Measurements from ENCODE around the gene LRP5. TPM values are rescaled to one million over a fixed set of nuclear protein-coding genes. Genes with fewer than 3 reads are reported as not detected.
A peak's percentile ranks its signal among the peaks of the same experiment; 100 is the strongest.

Gene LRP5
- total RNA-seq, 4 donors from 2014 or later: 32.6 to 68.9 (median 42.5) TPM

DNA sequence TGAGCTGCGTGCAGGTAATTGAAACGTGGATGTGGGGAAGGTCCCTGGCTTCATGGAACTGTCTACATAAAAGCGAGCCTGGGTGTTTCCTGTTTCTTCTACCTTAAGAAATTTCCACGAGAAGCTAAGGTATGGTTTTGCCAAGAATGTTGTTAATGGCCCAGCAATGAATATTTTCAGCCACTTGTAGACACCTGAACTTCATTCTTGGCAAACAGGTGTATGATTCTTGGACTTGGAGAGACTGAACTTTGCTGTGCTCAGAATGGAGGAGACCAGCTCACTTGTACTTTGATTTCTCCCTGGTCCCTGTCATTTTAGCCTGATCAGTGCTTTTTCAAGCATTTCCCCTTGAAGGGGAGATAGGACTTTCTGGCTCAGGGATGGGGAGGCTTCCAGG lies 20.8 kb downstream of the LRP5 start:
- Histone ChIP-seq H3K4me1 (peaks cover 0 to 93% (median 59%) of the 10 kb centered on the region in 3 donors), H3K27me3 (no peaks in the 10 kb centered on the region)
- WGBS, 2 donors (ENCODE audit: low coverage in 1 of 2): 52 to 82% methylated on average over 4 of the region's 4 CpGs

DNA sequence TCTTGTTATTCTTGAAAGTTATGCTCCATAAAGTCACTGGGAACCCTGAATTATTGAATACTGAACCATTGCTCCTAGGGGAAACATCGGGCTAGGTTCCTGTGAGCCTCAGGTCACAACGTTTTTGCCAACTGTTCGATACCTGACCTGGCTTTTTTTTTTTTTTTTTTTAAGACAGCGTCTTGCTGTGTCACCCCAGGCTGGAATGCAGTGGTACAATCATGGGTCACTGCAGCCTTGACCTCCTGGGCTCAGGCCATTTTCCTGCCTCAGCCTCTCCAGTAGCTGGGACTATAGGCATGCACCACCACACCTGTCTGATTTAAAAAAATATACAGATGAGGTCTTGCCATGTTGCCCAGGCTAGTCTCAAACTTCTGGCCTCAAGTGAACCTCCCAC lies 22.5 kb downstream of the LRP5 start:
- Histone ChIP-seq H3K27me3 (no peaks in the 10 kb centered on the region), H3K27ac (peak overlapping the region in 2 of 4 donors; percentile 73 to 86), H3K4me1 (peaks cover 0 to 93% (median 48%) of the 10 kb centered on the region in 3 donors), H3K36me3 (no peaks in the 10 kb centered on the region), H3K9me3 (no peaks in the 10 kb centered on the region), H3K4me3 (no peak overlapping the region)
- ATAC-seq: no peak
- 78% methylated on average over 4 of the region's 4 CpGs; no CpG with 5 or more reads in 1 of the 2 donors for WGBS, 2 donors (ENCODE audit: low coverage in 1 of 2)
- TF ChIP-seq, protein P1, sequence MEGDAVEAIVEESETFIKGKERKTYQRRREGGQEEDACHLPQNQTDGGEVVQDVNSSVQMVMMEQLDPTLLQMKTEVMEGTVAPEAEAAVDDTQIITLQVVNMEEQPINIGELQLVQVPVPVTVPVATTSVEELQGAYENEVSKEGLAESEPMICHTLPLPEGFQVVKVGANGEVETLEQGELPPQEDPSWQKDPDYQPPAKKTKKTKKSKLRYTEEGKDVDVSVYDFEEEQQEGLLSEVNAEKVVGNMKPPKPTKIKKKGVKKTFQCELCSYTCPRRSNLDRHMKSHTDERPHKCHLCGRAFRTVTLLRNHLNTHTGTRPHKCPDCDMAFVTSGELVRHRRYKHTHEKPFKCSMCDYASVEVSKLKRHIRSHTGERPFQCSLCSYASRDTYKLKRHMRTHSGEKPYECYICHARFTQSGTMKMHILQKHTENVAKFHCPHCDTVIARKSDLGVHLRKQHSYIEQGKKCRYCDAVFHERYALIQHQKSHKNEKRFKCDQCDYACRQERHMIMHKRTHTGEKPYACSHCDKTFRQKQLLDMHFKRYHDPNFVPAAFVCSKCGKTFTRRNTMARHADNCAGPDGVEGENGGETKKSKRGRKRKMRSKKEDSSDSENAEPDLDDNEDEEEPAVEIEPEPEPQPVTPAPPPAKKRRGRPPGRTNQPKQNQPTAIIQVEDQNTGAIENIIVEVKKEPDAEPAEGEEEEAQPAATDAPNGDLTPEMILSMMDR (IDR thresholded peaks at IDR 0.05): no peak
- TF ChIP-seq EP300 (IDR thresholded peaks at IDR 0.05) (no peak), POLR2A (IDR thresholded peaks at IDR 0.05) (no peak), POLR2AphosphoS5 (IDR thresholded peaks at IDR 0.05) (no peak)

More for the DNA sequence above, 20.8 kb downstream of the LRP5 start:
- H3K27ac ChIP-seq: peak overlapping the region in 1 of 4 donors; percentile 19
- no peak for ATAC-seq
- H3K36me3 ChIP-seq: no peaks in the 10 kb centered on the region
- no peaks in the 10 kb centered on the region for H3K9me3 ChIP-seq
- TF ChIP-seq POLR2AphosphoS5 (IDR thresholded peaks at IDR 0.05) (no peak), POLR2A (IDR thresholded peaks at IDR 0.05) (no peak), EP300 (IDR thresholded peaks at IDR 0.05) (no peak)
- TF ChIP-seq, protein P1 (IDR thresholded peaks at IDR 0.05): no peak
- no peak overlapping the region for H3K4me3 ChIP-seq

- Histone ChIP-seq H3K36me3 (no peaks in the 10 kb centered on the region), H3K27me3 (no peaks in the 10 kb centered on the region), H3K4me3 (no peak overlapping the region), H3K4me1 (peaks cover 0 to 93% (median 41%) of the 10 kb centered on the region in 3 donors), H3K27ac (peak overlapping the region; percentile 32 to 86 (median 73)), H3K9me3 (no peaks in the 10 kb centered on the region)
- TF ChIP-seq POLR2A (IDR thresholded peaks at IDR 0.05) (no peak), POLR2AphosphoS5 (IDR thresholded peaks at IDR 0.05) (peak; percentile 83)
- TF ChIP-seq, protein P1 (IDR thresholded peaks at IDR 0.05): no peak
- ATAC-seq: no peak
- 26 to 34% methylated on average over 5 to 8 of the region's 8 CpGs for WGBS, 2 donors (ENCODE audit: low coverage in 1 of 2)
Measured at GRCh38 chr11:68335683-68336082, 23.3 kb downstream of the LRP5 start.

GRCh38 chr11:68336716-68337115 lies 24.3 kb downstream of the LRP5 start:
- Histone ChIP-seq H3K4me3 (no peak overlapping the region), H3K27me3 (no peaks in the 10 kb centered on the region), H3K4me1 (peaks cover 0 to 93% (median 36%) of the 10 kb centered on the region in 3 donors), H3K36me3 (no peaks in the 10 kb centered on the region), H3K9me3 (no peaks in the 10 kb centered on the region), H3K27ac (peak overlapping the region in 3 of 4 donors; percentile 73 to 86 (median 73))
- 76 to 77% methylated on average over 6 to 7 of the region's 9 CpGs for WGBS, 2 donors (ENCODE audit: low coverage in 1 of 2)
- no peak for ATAC-seq
- TF ChIP-seq, protein P1 (IDR thresholded peaks at IDR 0.05): no peak
- TF ChIP-seq EP300 (IDR thresholded peaks at IDR 0.05) (no peak), POLR2AphosphoS5 (IDR thresholded peaks at IDR 0.05) (no peak), POLR2A (IDR thresholded peaks at IDR 0.05) (no peak)

DNA sequence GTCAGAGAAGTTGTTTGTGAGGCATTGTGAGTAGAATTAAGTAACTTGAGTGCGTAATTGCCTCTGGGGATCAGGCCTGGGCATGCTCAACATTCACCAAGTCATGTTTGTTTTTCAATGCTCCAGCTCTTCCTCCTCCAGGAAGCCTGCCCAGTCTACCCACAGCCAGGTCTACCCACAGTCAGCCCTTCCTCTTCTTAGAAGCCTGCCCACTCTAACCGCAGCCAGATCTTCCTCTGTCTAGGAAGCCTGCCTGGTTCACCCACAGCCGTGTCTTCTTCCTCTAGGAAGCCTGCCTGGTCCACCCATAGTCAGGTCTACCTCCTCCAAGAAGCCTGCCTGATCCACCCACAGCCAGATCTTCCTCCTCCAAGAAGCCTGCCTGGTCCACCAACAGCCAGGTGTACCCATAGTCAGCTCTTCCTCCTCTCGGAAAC lies 25.0 kb downstream of the LRP5 start:
- TF ChIP-seq, protein P1 (IDR thresholded peaks at IDR 0.05): no peak
- no peak for TF ChIP-seq POLR2A (IDR thresholded peaks at IDR 0.05)
- no peak for TF ChIP-seq EP300 (IDR thresholded peaks at IDR 0.05)
- TF ChIP-seq POLR2AphosphoS5 (IDR thresholded peaks at IDR 0.05): no peak
- Histone ChIP-seq H3K27ac (peak overlapping the region in 3 of 4 donors; percentile 73 to 86 (median 73)), H3K4me1 (peaks cover 0 to 93% (median 38%) of the 10 kb centered on the region in 3 donors), H3K36me3 (no peaks in the 10 kb centered on the region), H3K27me3 (no peaks in the 10 kb centered on the region), H3K9me3 (no peaks in the 10 kb centered on the region), H3K4me3 (no peak overlapping the region)
- no peak for ATAC-seq
- 61 to 83% methylated on average over 2 of the region's 4 CpGs for WGBS, 2 donors (ENCODE audit: low coverage in 1 of 2)

Data from gastroesophageal sphincter (tissue), 4 donors.